Stomach (tissue), 9 donors: ENCODE measurements around the gene EEA1. TPM values are rescaled to one million over a fixed set of nuclear protein-coding genes. Genes with fewer than 3 reads are reported as not detected.
A peak's percentile ranks its signal among the peaks of the same experiment; 100 is the strongest.
"Not testable (repeated sequence)": the region's sequence is repeated elsewhere in the genome, so short reads cannot be mapped to it uniquely, and the experiment has no call there.

ENCODE experiments used
- DNase-seq, 2 donors: peaks; one replicate each; pipeline versions ENCODE4 v3.0.0 to v3.0.0-alpha.2; 2013 to 2019
- H3K27ac ChIP-seq, 5 donors: fragments of 200-600 bp in 4 of 5; sonication (generic) in 4 of 5; one replicate each; pipeline ENCODE4 v1.5.1; 2013 to 2019; ENCODE audit warnings: mild to moderate bottlenecking in 1 of 5, moderate library complexity in 1 of 5
- H3K27me3 ChIP-seq, 3 donors: fragments of 200-600 bp; sonication (generic); one replicate each; pipeline ENCODE4 v1.5.1; 2017 to 2019; ENCODE audit warnings: mixed run types in 1 of 3
- H3K36me3 ChIP-seq, 4 donors: fragments of 200-600 bp; sonication (generic); 1 replicate in 3 of 4; 2 replicates in 1 of 4; pipeline ENCODE4 v1.5.1; 2016 to 2019
- H3K4me1 ChIP-seq, 4 donors: fragments of 200-600 bp; sonication (generic); one replicate each; pipeline ENCODE4 v1.5.1; 2016 to 2019
- H3K4me3 ChIP-seq, 4 donors: fragments of 200-600 bp; sonication (generic) in 3 of 4; one replicate each; pipeline ENCODE4 v1.5.1; 2016 to 2019; ENCODE audit warnings: mild to moderate bottlenecking in 1 of 4
- H3K9me3 ChIP-seq, 4 donors: fragments of 200-600 bp; sonication (generic); one replicate each; pipeline ENCODE4 v1.5.1; 2016 to 2019
- EP300 ChIP-seq: sonication (generic); formaldehyde crosslinking; IDR thresholded peaks from one replicate; pipeline ENCODE4 v1.6.1; 2017; ENCODE audit warnings: antibody characterized with exemption
- POLR2A ChIP-seq, 4 donors: fragments of 450-650 bp; IDR thresholded peaks; one replicate each; pipeline ENCODE4 v1.6.1; 2016; ENCODE audit warnings: antibody characterized with exemption in 4 of 4, control low read depth in 2 of 4, mild to moderate bottlenecking in 1 of 4, moderate library complexity in 1 of 4
- POLR2AphosphoS5 ChIP-seq, 3 donors: sonication (generic); formaldehyde crosslinking; IDR thresholded peaks; one replicate each; pipeline ENCODE4 v1.6.1; 2016; ENCODE audit warnings: antibody characterized with exemption in 3 of 3
- WGBS, 5 donors: extraction: QIAGEN DNeasy Blood & Tissue Kit in 3 of 5; methylation state at CpG; one replicate each; pipeline versions ENCODE4 v1.1.5 to v1.1.7; 2013 to 2018; 5-methylcytosine and 5-hydroxymethylcytosine counted together
- intact Hi-C: fragments of 100-400 bp; cut with DNase I; formaldehyde crosslinking; loops from one replicate; pipeline ENCODE4 v1.15.1; 2023; ENCODE audit warnings: low total_unique reads
- polyA plus RNA-seq, 3 donors: library from polyadenylated mRNA; stranded (reverse); fragments of 200-250 nt; gene quantifications; one replicate each; pipeline ENCODE4 v1.2.3, GENCODE V29; 2013
- total RNA-seq, 5 donors: library from RNA; depleted of rRNA; stranded (reverse); fragments of >200 nt; gene quantifications; one replicate each; pipeline versions ENCODE4 v1.1.0 to v1.2.3, GENCODE V29; 2014 to 2016
- TF ChIP-seq, protein P1 (sequence below), 7 experiments: fragments of 450-650 bp in 4 of 7; fragments of 200-600 bp in 3 of 7; sonication (generic) in 3 of 7; IDR thresholded peaks; one replicate each; pipeline ENCODE4 v1.5.1; 2016 to 2019; ENCODE audit warnings: antibody characterized with exemption in 7 of 7, control low read depth in 2 of 7, mild to moderate bottlenecking in 1 of 7
- donor health status: healthy with polysubstance abuse.
- donor health status: Bipolar disorder and iron deficiency.
- donor health status: healthy.

Gene EEA1
- total and polyA plus RNA-seq, 8 donors = 2.0 to 24.2 (median 10.8) TPM

DNA sequence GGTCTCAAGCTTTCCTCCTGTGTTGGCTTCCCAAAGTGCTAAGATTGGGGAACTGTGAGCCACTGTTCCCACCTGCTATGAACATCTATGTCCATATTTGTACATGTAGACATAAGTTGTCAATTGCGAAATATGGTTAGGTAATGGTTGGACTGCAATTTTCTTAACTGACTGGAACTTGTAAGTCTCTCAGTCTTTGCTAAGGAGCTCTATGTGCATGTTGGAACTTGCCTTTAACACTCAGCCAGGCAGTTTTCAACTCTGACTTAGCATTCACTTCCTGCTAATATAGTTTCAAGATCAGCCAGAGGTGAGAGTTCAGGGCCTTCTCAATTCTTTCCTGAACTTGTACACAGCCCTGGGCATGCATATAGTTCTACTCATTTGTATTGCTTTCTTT is 44.5 kb upstream of the EEA1 start:
- 84 to 97% (median 89%) methylated on average over 1 of the region's 1 CpG for WGBS, 5 donors
- Histone ChIP-seq H3K4me1 (peaks cover 0 to 8% (median 0%) of the 10 kb centered on the region in 4 donors), H3K27ac (no peak overlapping the region), H3K4me3 (no peak overlapping the region), H3K27me3 (no peaks in the 10 kb centered on the region), H3K9me3 (peaks cover 0 to 11% (median 4%) of the 10 kb centered on the region in 4 donors), H3K36me3 (no peaks in the 10 kb centered on the region)
- no peak for DNase-seq
- TF ChIP-seq, protein P1, sequence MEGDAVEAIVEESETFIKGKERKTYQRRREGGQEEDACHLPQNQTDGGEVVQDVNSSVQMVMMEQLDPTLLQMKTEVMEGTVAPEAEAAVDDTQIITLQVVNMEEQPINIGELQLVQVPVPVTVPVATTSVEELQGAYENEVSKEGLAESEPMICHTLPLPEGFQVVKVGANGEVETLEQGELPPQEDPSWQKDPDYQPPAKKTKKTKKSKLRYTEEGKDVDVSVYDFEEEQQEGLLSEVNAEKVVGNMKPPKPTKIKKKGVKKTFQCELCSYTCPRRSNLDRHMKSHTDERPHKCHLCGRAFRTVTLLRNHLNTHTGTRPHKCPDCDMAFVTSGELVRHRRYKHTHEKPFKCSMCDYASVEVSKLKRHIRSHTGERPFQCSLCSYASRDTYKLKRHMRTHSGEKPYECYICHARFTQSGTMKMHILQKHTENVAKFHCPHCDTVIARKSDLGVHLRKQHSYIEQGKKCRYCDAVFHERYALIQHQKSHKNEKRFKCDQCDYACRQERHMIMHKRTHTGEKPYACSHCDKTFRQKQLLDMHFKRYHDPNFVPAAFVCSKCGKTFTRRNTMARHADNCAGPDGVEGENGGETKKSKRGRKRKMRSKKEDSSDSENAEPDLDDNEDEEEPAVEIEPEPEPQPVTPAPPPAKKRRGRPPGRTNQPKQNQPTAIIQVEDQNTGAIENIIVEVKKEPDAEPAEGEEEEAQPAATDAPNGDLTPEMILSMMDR (IDR thresholded peaks at IDR 0.05) = no peak
- TF ChIP-seq EP300 (no peak), POLR2AphosphoS5 (IDR thresholded peaks at IDR 0.05) (no peak), POLR2A (IDR thresholded peaks at IDR 0.05) (no peak)
- intact Hi-C loops = no loop called here

- no peak for DNase-seq
- Histone ChIP-seq H3K4me3 (no peak overlapping the region), H3K9me3 (peaks cover 0 to 11% (median 4%) of the 10 kb centered on the region in 4 donors), H3K27me3 (no peaks in the 10 kb centered on the region), H3K4me1 (peaks cover 0 to 8% (median 0%) of the 10 kb centered on the region in 4 donors), H3K36me3 (no peaks in the 10 kb centered on the region), H3K27ac (peak overlapping the region in 1 of 5 donors; percentile 23)
- WGBS, 5 donors = 78 to 97% (median 91%) methylated on average over 1 of the region's 1 CpG
- TF ChIP-seq POLR2AphosphoS5 (IDR thresholded peaks at IDR 0.05) = no peak
- TF ChIP-seq, protein P1 (IDR thresholded peaks at IDR 0.05) = no peak
- TF ChIP-seq EP300 = no peak
- no peak for TF ChIP-seq POLR2A (IDR thresholded peaks at IDR 0.05)
- intact Hi-C loops = no loop called here
Observed at GRCh38 chr12:92971859-92972524, 42.9 kb upstream of the EEA1 start.

DNA sequence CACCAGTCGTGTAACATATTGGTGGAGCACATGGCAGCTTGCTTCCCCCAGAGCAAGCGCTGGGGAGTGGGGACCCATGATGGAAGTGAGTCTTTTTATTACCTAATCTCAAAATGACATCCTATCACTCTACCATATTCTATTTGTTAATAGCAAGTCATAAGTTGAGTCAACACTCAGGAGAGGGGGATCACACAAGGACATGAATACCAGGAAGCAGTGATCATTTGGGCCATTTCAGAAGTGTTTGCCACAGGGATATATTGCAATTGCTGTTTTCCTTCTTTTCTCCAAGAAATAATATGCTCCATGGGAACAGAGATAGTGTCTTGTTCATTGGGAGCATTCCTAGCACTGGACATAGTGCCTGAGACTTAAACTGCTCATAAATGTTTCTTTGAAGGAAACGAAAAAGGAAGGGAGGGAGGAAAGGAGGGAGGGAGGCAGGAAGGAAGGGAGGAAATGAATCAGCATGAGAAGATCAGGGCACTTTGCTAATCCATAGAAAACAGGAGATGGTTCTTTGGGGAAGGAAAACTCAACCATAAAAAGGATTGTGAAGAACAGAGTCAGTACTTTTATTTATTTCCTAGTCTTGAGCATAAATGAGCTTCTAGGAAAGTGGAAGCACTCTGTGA is 39.2 kb upstream of the EEA1 start:
- WGBS, 5 donors = 72 to 77% (median 74%) methylated on average over 3 of the region's 3 CpGs
- TF ChIP-seq EP300 (no peak), POLR2A (IDR thresholded peaks at IDR 0.05) (no peak), POLR2AphosphoS5 (IDR thresholded peaks at IDR 0.05) (no peak)
- TF ChIP-seq, protein P1 (IDR thresholded peaks at IDR 0.05) = no peak
- H3K9me3 ChIP-seq = no peaks in the 10 kb centered on the region
- H3K27me3 ChIP-seq = no peaks in the 10 kb centered on the region
- no peak overlapping the region for H3K27ac ChIP-seq
- H3K36me3 ChIP-seq = no peaks in the 10 kb centered on the region
- intact Hi-C loops = no loop called here
- H3K4me1 ChIP-seq = peaks cover 0 to 4% (median 0%) of the 10 kb centered on the region in 4 donors
- no peak for DNase-seq
- H3K4me3 ChIP-seq = no peak overlapping the region

GRCh38 chr12:92964378-92964777 is 35.3 kb upstream of the EEA1 start:
- H3K4me1 ChIP-seq, H3K4me3 ChIP-seq, H3K36me3 ChIP-seq, H3K9me3 ChIP-seq, intact Hi-C loops, DNase-seq, H3K27me3 ChIP-seq, H3K27ac ChIP-seq: not testable (repeated sequence)
- WGBS, 5 donors = 33 to 63% (median 41%) methylated on average over 1 of the region's 1 CpG

GRCh38 chr12:92961949-92962348 is 32.9 kb upstream of the EEA1 start:
- intact Hi-C loops = no loop called here
- WGBS, 5 donors = 90 to 96% (median 92%) methylated on average over 3 of the region's 3 CpGs
- H3K36me3 ChIP-seq = no peaks in the 10 kb centered on the region

More at GRCh38 chr12:92961949-92962348, 32.9 kb upstream of the EEA1 start:
- peaks cover 0 to 8% (median 4%) of the 10 kb centered on the region in 4 donors for H3K9me3 ChIP-seq
- TF ChIP-seq EP300 = no peak
- no peak for TF ChIP-seq POLR2AphosphoS5 (IDR thresholded peaks at IDR 0.05)
- TF ChIP-seq POLR2A (IDR thresholded peaks at IDR 0.05) = no peak
- TF ChIP-seq, protein P1 (IDR thresholded peaks at IDR 0.05) = no peak
- no peak for DNase-seq
- H3K27ac ChIP-seq = no peak overlapping the region
- no peaks in the 10 kb centered on the region for H3K27me3 ChIP-seq
- H3K4me3 ChIP-seq = no peak overlapping the region
- no peaks in the 10 kb centered on the region for H3K4me1 ChIP-seq
